Kidney (tissue), 14 donors: Measurements from ENCODE around the gene RHOF. TPM values are rescaled to one million over a fixed set of nuclear protein-coding genes. Genes with fewer than 3 reads are reported as not detected.

Experiments used
- DNase-seq, 5 donors: peaks; one replicate each; pipeline ENCODE4 v3.0.0-alpha.2; 2013 to 2020
- FAIRE-seq: peaks from 2 replicates; lab custom pipeline; 2012; peaks lifted over from hg19 to GRCh38; lab: Jason Lieb, UNC
- H3K27ac ChIP-seq, 2 donors: one replicate each; pipeline ENCODE4 v1.7.0; 2013; ENCODE audit warnings: low read depth in 2 of 2, low read length in 2 of 2, inconsistent platforms in 1 of 2
- H3K27me3 ChIP-seq: one replicate; pipeline ENCODE4 v1.7.1; 2013; ENCODE audit warnings: low read length, inconsistent platforms; ENCODE audit not compliant: control insufficient read depth, insufficient read depth
- H3K36me3 ChIP-seq, 3 donors: one replicate each; pipeline versions ENCODE4 v1.7.0 to v1.7.1; 2013; ENCODE audit warnings: low read length in 3 of 3, control low read depth in 1 of 3, inconsistent platforms in 1 of 3; ENCODE audit not compliant: insufficient read depth in 3 of 3, control insufficient read depth in 2 of 3
- H3K4me1 ChIP-seq, 3 donors: one replicate each; pipeline versions ENCODE4 v1.7.0 to v1.7.1; 2013; ENCODE audit warnings: low read length in 3 of 3, inconsistent platforms in 1 of 3, low read depth in 1 of 3; ENCODE audit not compliant: control insufficient read depth in 2 of 3, insufficient read depth in 2 of 3
- H3K4me3 ChIP-seq, 3 donors: one replicate each; pipeline versions ENCODE4 v1.7.0 to v1.8.1; 2013; ENCODE audit warnings: low read length in 3 of 3, control low read depth in 1 of 3, inconsistent platforms in 1 of 3
- H3K9ac ChIP-seq, 3 donors: one replicate each; pipeline versions ENCODE4 v1.7.0 to v1.7.1; 2013; ENCODE audit warnings: low read length in 3 of 3, control low read depth in 1 of 3, inconsistent platforms in 1 of 3
- H3K9me3 ChIP-seq, 3 donors: one replicate each; pipeline versions ENCODE4 v1.7.0 to v1.7.1; 2013; ENCODE audit warnings: low read length in 3 of 3, control low read depth in 1 of 3, inconsistent platforms in 1 of 3; ENCODE audit not compliant: control insufficient read depth in 2 of 3, insufficient read depth in 1 of 3
- intact Hi-C: fragments of 100-400 bp; cut with DNase I; formaldehyde crosslinking; loops from one replicate; pipeline ENCODE4 v1.11.1; 2022
- polyA plus RNA-seq: library from polyadenylated mRNA; stranded (reverse); fragments of 350-450 nt; fragmentation: Illumina TruSeq; extraction: RNeasy Lipid Tissue Mini Kit (QIAGEN cat#74804); gene quantifications from one replicate; pipeline ENCODE4 v1.2.3, GENCODE V29; 2014; ENCODE audit warnings: low read depth, low replicate concordance; ENCODE audit not compliant: insufficient read depth
- total RNA-seq: library from RNA; stranded (reverse); fragmentation: NEBNext Ultra II Directional; extraction: Animal tissue kit (Norgen Biotek cat#: 25700); gene quantifications from one replicate; pipeline ENCODE4 v1.2.1, GENCODE V29; 2021
- TF ChIP-seq, protein P1 (sequence below): IDR thresholded peaks from 3 replicates; pipeline ENCODE4 v1.5.1; 2012; ENCODE audit warnings: mild to moderate bottlenecking, moderate library complexity, borderline replicate concordance; ENCODE audit not compliant: insufficient read depth; ENCODE audit errors: extremely low read depth
- donor health status: control.
- donor health status: control.
- donor health status: control.
- donor health status: control.
- donor health status: control.
- donor health status: DM: yes; HTN: yes; CAD: no.
- donor health status: Normal renal cell carcinoma (clear cell type).

The RHOF gene
- total and polyA plus RNA-seq, 2 donors from 2014 or later, result 23.9 to 42.6 TPM

DNA sequence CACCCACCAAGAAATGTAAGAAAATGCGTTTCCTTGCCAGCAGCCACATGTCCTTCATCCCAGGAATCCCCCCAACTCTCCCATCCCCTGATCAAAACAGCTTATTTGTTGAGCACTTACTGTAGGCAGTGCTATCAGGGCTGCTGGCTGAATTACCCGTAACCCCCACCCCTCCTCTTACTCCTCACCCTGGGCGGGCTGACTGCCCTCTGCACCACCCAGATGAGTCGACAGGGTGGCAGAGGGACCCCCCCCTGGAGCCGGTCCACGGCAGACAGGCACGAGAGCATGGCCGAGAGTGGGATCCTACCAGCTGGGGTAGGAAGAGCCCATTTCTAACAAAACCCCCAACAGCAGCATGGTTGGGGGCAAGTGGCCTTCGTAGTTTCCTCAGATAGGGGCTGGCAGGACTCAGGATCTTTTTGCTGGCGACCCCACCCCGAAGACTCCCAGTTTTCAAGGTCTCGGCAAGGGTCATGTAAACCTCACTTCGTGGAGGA lies 1.1 kb upstream of the RHOF start:
- H3K9ac ChIP-seq, result peak overlapping the region in 2 of 3 donors; percentile 27 to 78
- H3K4me3 ChIP-seq, result peak overlapping the region; percentile 12 to 46 (median 34)
- FAIRE-seq (no peak), DNase-seq (peak in 2 of 5 donors; percentile 86 to 88)
- intact Hi-C loops, result no loop called here
- peak overlapping the region; percentile 83 to 88 for H3K27ac ChIP-seq
- H3K4me1 ChIP-seq, result peaks cover 0 to 52% (median 30%) of the 10 kb centered on the region in 3 donors
- no peaks in the 10 kb centered on the region for H3K9me3 ChIP-seq
- H3K27me3 ChIP-seq, result no peaks in the 10 kb centered on the region
- H3K36me3 ChIP-seq, result peaks cover 2 to 10% (median 4%) of the 10 kb centered on the region in 3 donors
- TF ChIP-seq, protein P1, sequence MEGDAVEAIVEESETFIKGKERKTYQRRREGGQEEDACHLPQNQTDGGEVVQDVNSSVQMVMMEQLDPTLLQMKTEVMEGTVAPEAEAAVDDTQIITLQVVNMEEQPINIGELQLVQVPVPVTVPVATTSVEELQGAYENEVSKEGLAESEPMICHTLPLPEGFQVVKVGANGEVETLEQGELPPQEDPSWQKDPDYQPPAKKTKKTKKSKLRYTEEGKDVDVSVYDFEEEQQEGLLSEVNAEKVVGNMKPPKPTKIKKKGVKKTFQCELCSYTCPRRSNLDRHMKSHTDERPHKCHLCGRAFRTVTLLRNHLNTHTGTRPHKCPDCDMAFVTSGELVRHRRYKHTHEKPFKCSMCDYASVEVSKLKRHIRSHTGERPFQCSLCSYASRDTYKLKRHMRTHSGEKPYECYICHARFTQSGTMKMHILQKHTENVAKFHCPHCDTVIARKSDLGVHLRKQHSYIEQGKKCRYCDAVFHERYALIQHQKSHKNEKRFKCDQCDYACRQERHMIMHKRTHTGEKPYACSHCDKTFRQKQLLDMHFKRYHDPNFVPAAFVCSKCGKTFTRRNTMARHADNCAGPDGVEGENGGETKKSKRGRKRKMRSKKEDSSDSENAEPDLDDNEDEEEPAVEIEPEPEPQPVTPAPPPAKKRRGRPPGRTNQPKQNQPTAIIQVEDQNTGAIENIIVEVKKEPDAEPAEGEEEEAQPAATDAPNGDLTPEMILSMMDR, result no peak

DNA sequence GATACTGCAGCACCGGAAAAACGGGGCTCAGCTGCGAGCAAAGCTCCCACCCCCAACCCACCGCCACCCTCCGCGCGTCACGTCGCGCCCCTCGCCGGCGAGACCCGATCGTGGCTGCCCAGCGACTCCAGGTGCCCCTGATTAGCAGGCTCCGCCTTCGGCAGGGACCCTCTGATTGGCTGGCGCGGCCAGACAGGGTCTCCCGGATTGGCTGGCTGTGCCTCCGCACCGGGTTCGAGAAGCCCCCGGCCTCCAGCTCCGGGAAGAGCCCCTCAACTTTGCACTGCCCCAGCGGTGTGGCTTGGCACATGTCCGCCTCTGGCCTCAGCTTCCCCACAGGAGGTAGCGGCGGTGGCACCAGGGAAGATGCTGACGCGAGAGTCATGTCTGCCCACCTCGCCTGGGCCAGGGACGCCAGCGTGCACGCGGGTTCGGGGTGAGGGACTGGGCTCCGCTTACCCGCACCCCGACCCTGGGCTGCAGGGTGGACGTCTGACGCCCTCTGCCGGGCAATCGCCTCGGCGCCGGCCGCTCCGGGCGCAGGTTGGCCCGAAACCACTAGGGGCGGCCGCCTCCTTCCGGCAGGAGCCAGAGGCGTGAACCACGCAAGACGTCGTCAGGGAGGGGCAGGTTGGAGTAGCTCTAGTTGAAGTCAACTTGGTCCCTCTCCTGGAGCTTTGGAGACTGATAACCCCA lies 498 bp upstream of the RHOF start:
- Histone ChIP-seq H3K27ac (peak overlapping the region; percentile 83 to 88), H3K36me3 (peaks cover 2 to 10% (median 4%) of the 10 kb centered on the region in 3 donors), H3K9ac (peak overlapping the region in 2 of 3 donors; percentile 18 to 78), H3K4me3 (peak overlapping the region; percentile 34 to 67 (median 49)), H3K4me1 (peaks cover 0 to 52% (median 30%) of the 10 kb centered on the region in 3 donors), H3K27me3 (no peaks in the 10 kb centered on the region), H3K9me3 (no peaks in the 10 kb centered on the region)
- no peak for FAIRE-seq
- DNase-seq, result peak; percentile 94 to 97 (median 95)
- TF ChIP-seq, protein P1, result peak; percentile 100
- intact Hi-C loops, result no loop called here

DNA sequence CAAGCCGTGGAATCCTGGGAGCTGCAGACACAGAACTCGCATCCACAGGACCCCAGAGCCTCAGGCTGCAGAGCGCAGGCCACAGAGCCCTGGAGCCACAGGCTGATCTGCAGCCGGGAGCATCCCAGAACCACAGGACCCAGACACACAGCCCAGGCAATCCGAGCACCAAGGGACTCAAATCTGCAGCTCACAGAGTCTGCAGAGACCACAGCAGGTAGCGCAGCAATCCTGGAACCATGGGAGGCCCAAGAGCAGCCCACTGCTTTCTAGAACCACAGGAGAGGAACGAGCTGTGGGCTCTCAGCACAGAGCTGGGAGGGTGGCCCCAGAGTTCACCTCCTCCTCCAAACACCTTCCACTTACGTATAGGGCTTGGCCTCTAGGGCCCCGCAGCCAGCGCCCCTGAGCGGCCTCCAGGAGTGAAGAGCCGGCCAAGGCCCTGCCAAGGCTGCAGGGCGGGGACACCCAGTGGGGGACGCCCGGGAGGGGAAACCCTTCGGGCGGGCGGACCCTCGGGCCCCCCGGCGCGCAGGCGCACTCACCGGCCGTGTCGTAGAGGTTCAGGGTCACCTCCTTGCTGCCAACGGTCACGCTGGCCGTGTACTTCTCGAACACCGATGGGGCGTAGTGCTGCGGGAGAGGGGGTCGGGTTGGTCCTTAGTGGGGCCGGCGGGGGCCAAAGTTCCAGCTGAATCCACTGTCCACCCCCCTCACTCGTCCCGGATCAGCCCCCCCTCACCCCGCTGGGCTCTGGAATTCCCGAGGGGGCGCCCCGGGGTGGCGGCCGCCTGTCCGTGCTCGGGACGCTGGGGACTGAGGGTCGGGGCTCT lies 665 bp downstream of the RHOF start:
- FAIRE-seq (no peak), DNase-seq (peak; percentile 64 to 88 (median 79))
- Histone ChIP-seq H3K4me1 (peaks cover 0 to 44% (median 27%) of the 10 kb centered on the region in 3 donors), H3K27ac (peak overlapping the region; percentile 79 to 80), H3K36me3 (peaks cover 2 to 10% (median 2%) of the 10 kb centered on the region in 3 donors), H3K9ac (peak overlapping the region in 1 of 3 donors; percentile 65), H3K4me3 (peak overlapping the region in 2 of 3 donors; percentile 16 to 67), H3K27me3 (no peaks in the 10 kb centered on the region), H3K9me3 (no peaks in the 10 kb centered on the region)
- intact Hi-C loops, result no loop called here
- TF ChIP-seq, protein P1, result no peak
